ENCODE data around the gene CBFA2T3.

CBFA2T3 gene

GRCh38 chr16:89013692-89014402 is 36.8 kb upstream of the CBFA2T3 start:
- Histone ChIP-seq H3K4me3 (no peak overlapping the region), H3K9me3 (no peaks in the 10 kb centered on the region), H3K27ac (no peak overlapping the region), H3K27me3 (peaks cover 0 to 57% of the 10 kb centered on the region in 2 donors), H3K36me3 (no peaks in the 10 kb centered on the region), H3K4me1 (no peaks in the 10 kb centered on the region)
- intact Hi-C loops (cut with DNase I; ENCODE audit: low total_unique reads): no loop called here
- peak in 1 of 2 donors; percentile 53 for DNase-seq
- TF ChIP-seq CTCF (IDR thresholded peaks at IDR 0.05): no peak

GRCh38 chr16:89013111-89013510 is 36.1 kb upstream of the CBFA2T3 start:
- Histone ChIP-seq H3K4me3 (no peak overlapping the region), H3K9me3 (no peaks in the 10 kb centered on the region), H3K27me3 (peaks cover 0 to 51% of the 10 kb centered on the region in 2 donors), H3K4me1 (no peaks in the 10 kb centered on the region), H3K36me3 (no peaks in the 10 kb centered on the region), H3K27ac (no peak overlapping the region)
- intact Hi-C loops (cut with DNase I; ENCODE audit: low total_unique reads): no loop called here
- peak in 1 of 2 donors; percentile 32 for DNase-seq
- no peak for TF ChIP-seq CTCF (IDR thresholded peaks at IDR 0.05)

- intact Hi-C loops (cut with DNase I; ENCODE audit: low total_unique reads): no loop called here
- no peak overlapping the region for H3K4me3 ChIP-seq
- H3K27me3 ChIP-seq: peaks cover 0 to 54% of the 10 kb centered on the region in 2 donors
- H3K4me1 ChIP-seq: no peaks in the 10 kb centered on the region
- peak in 1 of 2 donors; percentile 17 for DNase-seq
- H3K27ac ChIP-seq: no peak overlapping the region
- no peaks in the 10 kb centered on the region for H3K9me3 ChIP-seq
- TF ChIP-seq CTCF (IDR thresholded peaks at IDR 0.05): no peak
- no peaks in the 10 kb centered on the region for H3K36me3 ChIP-seq
Observed at GRCh38 chr16:89012622-89012995, 35.6 kb upstream of the CBFA2T3 start.

- Histone ChIP-seq H3K9me3 (no peaks in the 10 kb centered on the region), H3K4me3 (no peak overlapping the region), H3K27me3 (peaks cover 0 to 58% of the 10 kb centered on the region in 2 donors), H3K36me3 (no peaks in the 10 kb centered on the region), H3K4me1 (no peaks in the 10 kb centered on the region), H3K27ac (no peak overlapping the region)
- no peak for TF ChIP-seq CTCF (IDR thresholded peaks at IDR 0.05)
- peak in 1 of 2 donors; percentile 11 for DNase-seq
- intact Hi-C loops (cut with DNase I; ENCODE audit: low total_unique reads): no loop called here
Observed at GRCh38 chr16:89011909-89012621, 35.1 kb upstream of the CBFA2T3 start.

- H3K4me3 ChIP-seq: no peak overlapping the region
Observed at GRCh38 chr16:89010210-89010925, 33.4 kb upstream of the CBFA2T3 start.

More at GRCh38 chr16:89010210-89010925, 33.4 kb upstream of the CBFA2T3 start:
- Histone ChIP-seq H3K9me3 (no peaks in the 10 kb centered on the region), H3K27me3 (peaks cover 0 to 61% of the 10 kb centered on the region in 2 donors), H3K4me1 (no peaks in the 10 kb centered on the region), H3K36me3 (no peaks in the 10 kb centered on the region), H3K27ac (no peak overlapping the region)
- no peak for TF ChIP-seq CTCF (IDR thresholded peaks at IDR 0.05)
- intact Hi-C loops (cut with DNase I; ENCODE audit: low total_unique reads): no loop called here
- peak; percentile 8 to 44 for DNase-seq
